Naive B cell (primary cell): Measurements from ENCODE around the gene ZMYND19. TPM values are rescaled to one million over a fixed set of nuclear protein-coding genes. Genes with fewer than 3 reads are reported as not detected.
A peak's percentile ranks its signal among the peaks of the same experiment; 100 is the strongest.
"Not testable (repeated sequence)": the region's sequence is repeated elsewhere in the genome, so short reads cannot be mapped to it uniquely, and the experiment has no call there.

Experiments
- ATAC-seq, 2 donors: fragments of 150-1000 bp; cut with Tn5 transposase; 2 replicates each; pipeline ENCODE4 v1.10.0; 2021; ENCODE audit warnings: low read depth in 2 of 2, mild to moderate bottlenecking in 2 of 2, moderate library complexity in 2 of 2
- DNase-seq: peaks from one replicate; pipeline ENCODE4 v3.0.0; 2022
- H3K27ac Mint-ChIP-seq, 6 donors: one replicate each; pipeline ENCODE4 v1.8.0; 2020 to 2022; ENCODE audit warnings: mild to moderate bottlenecking in 6 of 6, mixed read lengths in 6 of 6, moderate library complexity in 5 of 6, inconsistent platforms in 2 of 6
- H3K27me3 Mint-ChIP-seq, 3 donors: one replicate each; pipeline ENCODE4 v1.8.0; 2021 to 2022; ENCODE audit warnings: mixed read lengths in 3 of 3, mild to moderate bottlenecking in 1 of 3
- H3K36me3 Mint-ChIP-seq, 2 donors: one replicate each; pipeline ENCODE4 v1.8.0; 2020 to 2022; ENCODE audit warnings: mixed read lengths in 2 of 2, inconsistent platforms in 1 of 2, mild to moderate bottlenecking in 1 of 2
- H3K4me1 Mint-ChIP-seq, 3 donors: one replicate each; pipeline ENCODE4 v1.8.0; 2020 to 2022; ENCODE audit warnings: mixed read lengths in 3 of 3, inconsistent platforms in 1 of 3, mild to moderate bottlenecking in 1 of 3, moderate library complexity in 1 of 3
- H3K4me3 Mint-ChIP-seq, 8 donors: one replicate each; pipeline ENCODE4 v1.8.0; 2020 to 2022; ENCODE audit warnings: mild to moderate bottlenecking in 8 of 8, mixed read lengths in 8 of 8, moderate library complexity in 8 of 8, inconsistent platforms in 2 of 8
- H3K9me3 Mint-ChIP-seq, 7 donors: one replicate each; pipeline ENCODE4 v1.8.0; 2020 to 2022; ENCODE audit warnings: mixed read lengths in 7 of 7, mild to moderate bottlenecking in 5 of 7, inconsistent platforms in 2 of 7, moderate library complexity in 1 of 7
- polyA plus RNA-seq, 6 donors: library from polyadenylated mRNA; unstranded; fragments of 300-500 nt; fragmentation: Illumina TruSeq; gene quantifications; one replicate each; pipeline ENCODE4 v1.2.3, GENCODE V29; 2021; ENCODE audit warnings: low read depth in 6 of 6

Gene ZMYND19
- polyA plus RNA-seq, 6 donors from 2014 or later = 4.2 to 13.3 (median 7.2) TPM

DNA sequence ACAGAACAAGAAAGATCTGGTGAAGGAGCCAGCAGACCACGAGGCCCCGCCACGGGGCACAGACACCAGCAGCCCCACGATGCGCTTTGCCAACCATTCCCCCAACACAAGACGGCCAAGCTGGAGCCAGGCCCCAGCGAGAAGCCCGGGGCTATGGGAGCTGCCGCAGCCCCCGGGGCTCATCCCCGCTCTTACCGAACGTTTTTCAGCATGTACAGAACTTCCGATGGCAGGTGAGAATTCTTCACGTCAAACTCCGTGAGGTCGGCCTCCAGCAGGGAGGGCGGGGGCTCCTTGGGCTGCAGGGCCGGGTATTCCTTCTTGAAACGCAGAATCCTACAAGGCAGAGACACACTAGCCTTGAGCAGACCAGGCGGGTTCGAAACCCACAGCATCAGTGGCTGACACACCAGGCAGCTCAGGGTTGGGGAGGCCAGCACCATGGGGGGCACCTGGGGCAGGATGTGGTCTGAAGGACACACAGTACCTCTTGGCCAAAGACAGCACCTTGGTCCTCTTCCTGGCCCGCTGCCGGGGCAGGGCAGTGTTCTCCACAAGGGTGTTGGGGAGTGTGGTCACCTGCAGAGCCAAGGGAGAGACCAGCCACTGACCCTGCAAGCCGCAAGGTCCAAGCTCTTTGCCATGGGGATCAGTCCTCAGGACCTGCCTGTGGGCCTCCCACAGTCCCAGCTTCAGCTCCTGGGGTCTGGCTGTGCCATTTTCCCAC lies 46.9 kb downstream of the ZMYND19 start:
- Mint-ChIP-seq H3K4me3 (peak overlapping the region in 1 of 8 donors; percentile 29), H3K27ac (no peak overlapping the region), H3K4me1 (peaks cover 18 to 31% (median 21%) of the 10 kb centered on the region in 3 donors), H3K9me3 (no peaks in the 10 kb centered on the region), H3K27me3 (no peaks in the 10 kb centered on the region), H3K36me3 (no peaks in the 10 kb centered on the region)
- no peak for DNase-seq
- ATAC-seq = no peak

DNA sequence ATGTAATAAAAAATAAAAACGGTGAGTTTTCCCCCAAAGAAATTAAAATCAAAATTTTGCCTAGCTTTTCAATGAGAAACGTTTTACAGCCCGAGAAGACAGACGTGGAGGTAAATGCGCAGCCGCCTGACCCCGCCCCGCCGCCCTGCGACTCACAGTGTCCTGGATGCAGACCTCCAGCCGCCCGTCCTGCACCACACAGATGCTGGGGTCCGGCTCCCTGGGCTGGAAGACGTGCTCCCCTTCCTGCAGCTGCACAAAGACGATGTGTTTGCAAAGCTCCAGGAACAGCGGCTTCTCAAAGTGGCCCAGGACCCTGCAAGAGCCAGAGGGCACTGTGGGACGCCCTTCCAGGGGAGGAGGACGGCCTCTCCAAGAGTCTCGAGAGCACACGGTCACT lies 47.8 kb downstream of the ZMYND19 start:
- H3K4me3 Mint-ChIP-seq = no peak overlapping the region
- H3K27ac Mint-ChIP-seq = no peak overlapping the region
- no peaks in the 10 kb centered on the region for H3K27me3 Mint-ChIP-seq
- H3K9me3 Mint-ChIP-seq = peaks cover 0 to 2% (median 0%) of the 10 kb centered on the region in 7 donors
- peaks cover 18 to 28% (median 18%) of the 10 kb centered on the region in 3 donors for H3K4me1 Mint-ChIP-seq
- no peak for DNase-seq
- no peak for ATAC-seq
- H3K36me3 Mint-ChIP-seq = no peaks in the 10 kb centered on the region

DNA sequence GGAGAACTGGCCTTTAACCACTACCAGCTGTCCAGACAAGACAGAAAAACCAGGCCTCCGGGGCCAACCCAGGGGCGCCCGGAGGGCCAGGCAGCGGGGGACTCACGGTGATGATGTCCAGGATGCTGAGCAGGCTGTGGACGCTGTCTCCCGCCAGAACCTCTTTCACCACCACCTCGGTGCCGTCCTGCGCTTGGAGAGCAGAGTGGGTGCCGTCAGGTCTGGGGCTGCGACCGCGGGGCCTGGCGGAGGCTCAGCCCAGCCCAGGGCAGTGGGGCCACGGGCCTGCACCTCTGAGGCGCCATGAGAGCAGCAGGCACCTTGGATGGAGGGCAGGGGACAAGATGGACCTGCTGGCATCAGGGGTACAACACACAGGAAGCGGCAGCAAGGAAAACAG lies 49.8 kb downstream of the ZMYND19 start:
- no peak overlapping the region for H3K4me3 Mint-ChIP-seq
- no peak overlapping the region for H3K27ac Mint-ChIP-seq
- no peaks in the 10 kb centered on the region for H3K36me3 Mint-ChIP-seq
- H3K27me3 Mint-ChIP-seq = no peaks in the 10 kb centered on the region
- DNase-seq (no peak), ATAC-seq (no peak)
- H3K9me3 Mint-ChIP-seq = peaks cover 5 to 19% (median 11%) of the 10 kb centered on the region in 7 donors
- H3K4me1 Mint-ChIP-seq = peaks cover 18 to 26% (median 23%) of the 10 kb centered on the region in 3 donors

DNA sequence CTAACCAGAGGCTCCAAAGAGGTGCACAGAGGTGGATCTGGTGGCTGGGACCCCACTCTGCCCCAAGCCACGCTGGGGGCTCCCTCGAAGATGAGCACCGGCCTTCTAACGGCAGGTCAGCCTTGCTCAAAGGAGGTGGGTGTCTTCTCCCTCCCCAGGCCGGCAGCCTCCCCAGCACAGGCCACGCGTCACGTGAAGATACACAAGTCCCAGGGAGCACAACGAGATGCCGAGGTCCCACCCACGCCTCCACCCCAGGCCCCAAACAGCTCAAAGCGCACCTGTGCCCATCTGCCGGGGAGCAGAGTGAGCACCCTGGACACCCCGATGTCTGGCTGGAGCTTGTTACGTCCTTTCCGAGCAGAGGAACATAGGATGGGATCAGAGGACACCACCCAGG lies 52.3 kb downstream of the ZMYND19 start:
- DNase-seq = no peak
- H3K27ac Mint-ChIP-seq = no peak overlapping the region
- H3K36me3 Mint-ChIP-seq = peaks cover 0 to 10% of the 10 kb centered on the region in 2 donors
- peaks cover 30 to 33% (median 31%) of the 10 kb centered on the region in 3 donors for H3K4me1 Mint-ChIP-seq
- peaks cover 5 to 28% (median 11%) of the 10 kb centered on the region in 7 donors for H3K9me3 Mint-ChIP-seq
- ATAC-seq = no peak
- no peaks in the 10 kb centered on the region for H3K27me3 Mint-ChIP-seq
- H3K4me3 Mint-ChIP-seq = peak overlapping the region in 2 of 8 donors; percentile 3 to 25

DNA sequence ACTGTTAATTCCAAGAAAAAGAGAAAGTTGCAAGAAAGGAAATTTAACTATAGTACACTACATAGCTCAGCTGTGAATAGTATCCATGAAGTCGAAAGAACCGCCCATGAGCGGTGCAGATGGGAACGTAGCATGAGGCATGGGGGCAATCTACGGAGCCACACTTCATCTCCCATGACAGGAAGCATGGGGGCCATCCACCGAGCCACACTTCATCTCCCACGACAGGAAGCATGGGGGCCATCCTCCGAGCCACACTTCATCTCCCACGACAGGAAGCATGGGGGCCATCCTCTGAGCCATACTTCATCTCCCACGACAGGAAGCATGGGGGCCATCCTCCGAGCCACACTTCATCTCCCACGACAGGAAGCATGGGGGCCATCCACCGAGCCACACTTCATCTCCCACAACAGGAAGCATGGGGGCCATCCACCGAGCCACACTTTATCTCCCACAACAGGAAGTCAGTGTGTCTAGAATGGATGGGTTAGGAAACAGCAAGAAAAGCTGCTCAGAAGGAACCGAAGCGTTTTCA lies 53.6 kb downstream of the ZMYND19 start:
- H3K27ac Mint-ChIP-seq = peak overlapping the region; percentile 19 to 89 (median 75)
- peaks cover 0 to 10% of the 10 kb centered on the region in 2 donors for H3K36me3 Mint-ChIP-seq
- H3K4me1 Mint-ChIP-seq = peaks cover 30 to 39% (median 31%) of the 10 kb centered on the region in 3 donors
- H3K4me3 Mint-ChIP-seq = peak overlapping the region in 7 of 8 donors; percentile 10 to 65 (median 49)
- not testable (repeated sequence) for H3K27me3 Mint-ChIP-seq
- peak; percentile 73 to 75 for ATAC-seq
- peaks cover 5 to 28% (median 11%) of the 10 kb centered on the region in 7 donors for H3K9me3 Mint-ChIP-seq
- DNase-seq = peak; percentile 53

DNA sequence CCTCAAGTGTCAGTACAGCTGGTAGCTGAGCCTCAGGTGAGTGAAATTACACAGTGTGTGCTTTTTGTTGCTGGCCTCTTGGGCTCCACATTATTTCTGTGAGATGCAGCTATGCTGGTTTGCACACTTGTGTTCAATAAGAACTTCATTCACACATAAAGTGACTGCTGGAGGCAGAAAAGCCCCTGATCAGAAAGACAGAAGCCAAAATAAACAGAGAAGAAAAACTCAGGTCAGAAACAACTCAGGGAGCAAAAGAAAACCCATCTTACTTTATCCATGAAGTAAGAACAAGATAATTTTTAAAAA lies 55.2 kb downstream of the ZMYND19 start:
- Mint-ChIP-seq H3K27ac (peak overlapping the region in 3 of 6 donors; percentile 44 to 83 (median 78)), H3K27me3 (no peaks in the 10 kb centered on the region), H3K36me3 (peaks cover 10% of the 10 kb centered on the region in 2 donors), H3K4me3 (peak overlapping the region in 4 of 8 donors; percentile 10 to 73 (median 38)), H3K9me3 (peaks cover 5 to 28% (median 11%) of the 10 kb centered on the region in 7 donors), H3K4me1 (peaks cover 41 to 51% (median 41%) of the 10 kb centered on the region in 3 donors)
- ATAC-seq = no peak
- no peak for DNase-seq

DNA sequence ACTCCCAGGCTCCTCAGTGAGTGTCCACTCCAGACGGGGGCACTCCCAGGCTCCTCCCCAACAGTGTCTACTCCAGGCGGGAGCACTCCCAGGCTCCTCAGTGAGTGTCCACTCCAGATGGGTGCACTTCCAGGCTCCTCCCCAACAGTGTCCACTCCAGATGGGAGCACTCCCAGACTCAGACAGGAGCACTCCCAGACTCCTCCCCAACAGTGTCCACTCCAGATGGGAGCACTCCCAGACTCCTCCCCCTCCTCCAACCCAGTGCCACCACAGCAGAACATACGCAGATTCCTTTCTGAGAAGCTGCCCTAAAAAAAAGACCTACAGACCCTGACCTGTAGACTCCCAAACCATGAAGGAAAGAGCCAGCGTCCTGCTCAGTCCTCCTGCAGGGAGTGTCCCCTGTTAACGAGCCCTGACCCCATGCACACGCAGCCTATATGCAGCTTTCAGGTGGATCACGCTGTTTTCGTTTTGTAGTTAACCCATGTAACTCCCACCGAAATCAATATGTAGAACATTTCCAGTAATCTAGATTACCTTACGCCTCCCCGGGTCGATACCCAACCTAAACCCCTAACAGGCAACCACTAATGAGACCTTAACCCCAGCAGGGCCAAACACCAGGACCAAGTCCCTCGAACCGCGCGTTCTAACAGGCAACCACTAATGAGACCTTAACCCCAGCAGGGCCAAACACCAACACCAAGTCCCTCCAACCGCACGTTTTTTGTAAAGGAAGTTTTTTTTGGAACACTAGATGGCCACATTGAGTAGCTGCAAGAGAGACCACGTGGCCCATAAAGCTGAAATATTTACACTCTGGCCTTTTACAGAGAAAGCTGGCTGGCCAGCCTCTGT lies 55.8 kb downstream of the ZMYND19 start:
- Mint-ChIP-seq H3K4me3 (peak overlapping the region in 5 of 8 donors; percentile 10 to 73 (median 37)), H3K4me1 (peaks cover 41 to 51% (median 41%) of the 10 kb centered on the region in 3 donors), H3K27me3 (no peaks in the 10 kb centered on the region), H3K27ac (peak overlapping the region; percentile 44 to 86 (median 76)), H3K9me3 (peaks cover 5 to 28% (median 11%) of the 10 kb centered on the region in 7 donors), H3K36me3 (peaks cover 10% of the 10 kb centered on the region in 2 donors)
- peak; percentile 28 for DNase-seq
- ATAC-seq = peak; percentile 33 to 57

DNA sequence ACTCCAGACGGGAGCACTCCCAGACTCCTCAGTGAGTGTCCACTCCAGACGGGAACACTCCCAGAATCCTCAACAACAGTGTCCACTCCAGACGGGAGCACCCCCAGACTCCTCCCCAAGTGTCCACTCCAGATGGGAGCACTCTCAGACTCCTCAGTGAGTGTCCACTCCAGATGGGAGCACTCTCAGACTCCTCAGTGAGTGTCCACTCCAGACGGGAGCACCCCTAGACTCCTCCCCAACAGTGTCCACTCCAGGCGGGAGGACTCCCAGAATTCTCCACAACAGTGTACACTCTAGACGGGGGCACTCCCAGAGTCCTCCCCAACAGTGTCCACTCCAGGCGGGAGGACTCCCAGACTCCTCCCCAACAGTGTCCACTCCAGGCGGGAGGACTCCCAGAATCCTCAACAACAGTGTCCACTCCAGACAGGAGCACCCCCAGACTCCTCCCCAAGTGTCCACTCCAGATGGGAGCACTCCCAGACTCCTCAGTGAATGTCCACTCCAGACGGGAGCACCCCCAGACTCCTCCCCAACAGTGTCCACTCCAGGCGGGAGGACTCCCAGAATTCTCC lies 57.3 kb downstream of the ZMYND19 start:
- not testable (repeated sequence) for H3K27me3 Mint-ChIP-seq, DNase-seq, H3K27ac Mint-ChIP-seq, H3K4me3 Mint-ChIP-seq, ATAC-seq
- Mint-ChIP-seq H3K36me3 (peaks cover 10% of the 10 kb centered on the region in 2 donors), H3K9me3 (peaks cover 5 to 28% (median 11%) of the 10 kb centered on the region in 7 donors), H3K4me1 (peaks cover 41 to 50% (median 41%) of the 10 kb centered on the region in 3 donors)

Other genes starting within 250 kb of the ZMYND19 start
- 1 to 10 TPM in 5 of 6 donors, not detected in 1; 2.3 to 7.5 (median 4.5) TPM for gene EXD3, start 167.3 kb downstream of the ZMYND19 start, polyA plus RNA-seq
- gene NOXA1, start 167.1 kb downstream of the ZMYND19 start, polyA plus RNA-seq = 1 to 10 TPM in 5 of 6 donors, not detected in 1; 1.3 to 2.3 (median 1.6) TPM
- gene ENTPD8, start 149.2 kb downstream of the ZMYND19 start, polyA plus RNA-seq = not detected
- gene NSMF, start 131.2 kb downstream of the ZMYND19 start, polyA plus RNA-seq = 1 to 10 TPM in 5 of 6 donors, not detected in 1; 2.7 to 7.6 (median 3.7) TPM
- 1 to 10 TPM; 3.0 to 6.5 (median 5.8) TPM for gene PNPLA7, start 40.1 kb downstream of the ZMYND19 start, polyA plus RNA-seq
- 10 to 100 TPM; 13.7 to 21.6 (median 19.9) TPM for gene MRPL41, start 38.6 kb downstream of the ZMYND19 start, polyA plus RNA-seq
- 10 to 100 TPM; 19.1 to 53.9 (median 32.6) TPM for gene DPH7, start 11.6 kb downstream of the ZMYND19 start, polyA plus RNA-seq
- gene ARRDC1, start 15.2 kb upstream of the ZMYND19 start, polyA plus RNA-seq = 10 to 100 TPM; 30.3 to 65.5 (median 40.0) TPM
- 10 to 100 TPM in 5 of 6 donors, 1 to 10 TPM in 1; 6.7 to 45.0 (median 31.5) TPM for gene EHMT1, start 28.5 kb upstream of the ZMYND19 start, polyA plus RNA-seq